GM21423 (cell line): ENCODE data around the gene C6orf120.
"Not testable (repeated sequence)": the region's sequence is repeated elsewhere in the genome, so short reads cannot be mapped to it uniquely, and the experiment has no call there.

Source experiments
- ATAC-seq: cut with Tn5 transposase; IDR thresholded peaks from one replicate; pipeline ENCODE4 v1.9.1; 2021; ENCODE audit warnings: mild to moderate bottlenecking, moderate library complexity; ENCODE audit not compliant: unreplicated experiment

C6orf120 gene

GRCh38 chr6:169677096-169677495, 24.8 kb upstream of the C6orf120 start:
- no peak for ATAC-seq

- ATAC-seq, result no peak
Observed at GRCh38 chr6:169678342-169678741, 23.6 kb upstream of the C6orf120 start.

GRCh38 chr6:169684056-169684455, 17.9 kb upstream of the C6orf120 start:
- no peak for ATAC-seq

GRCh38 chr6:169685860-169686259, 16.1 kb upstream of the C6orf120 start:
- no peak for ATAC-seq

- no peak for ATAC-seq
Observed at GRCh38 chr6:169689287-169689686, 12.6 kb upstream of the C6orf120 start.

- ATAC-seq, result no peak
Observed at GRCh38 chr6:169691260-169691659, 10.7 kb upstream of the C6orf120 start.

GRCh38 chr6:169692516-169692915, 9.4 kb upstream of the C6orf120 start:
- ATAC-seq, result no peak

- ATAC-seq, result no peak
Observed at GRCh38 chr6:169695131-169695530, 6.8 kb upstream of the C6orf120 start.

- ATAC-seq, result not testable (repeated sequence)
Observed at GRCh38 chr6:169697115-169697514, 4.8 kb upstream of the C6orf120 start.

- ATAC-seq, result no peak
Observed at GRCh38 chr6:169700296-169700695, 1.6 kb upstream of the C6orf120 start.

GRCh38 chr6:169701311-169701953, 494 bp upstream of the C6orf120 start:
- peak; percentile 2 for ATAC-seq

GRCh38 chr6:169702840-169703246, 917 bp downstream of the C6orf120 start:
- ATAC-seq, result peak; percentile 16

- ATAC-seq, result no peak
Observed at GRCh38 chr6:169707772-169708171, 5.8 kb downstream of the C6orf120 start.

GRCh38 chr6:169709293-169709692, 7.4 kb downstream of the C6orf120 start:
- ATAC-seq, result no peak

GRCh38 chr6:169710009-169710408, 8.1 kb downstream of the C6orf120 start:
- no peak for ATAC-seq

GRCh38 chr6:169714178-169714577, 12.3 kb downstream of the C6orf120 start:
- no peak for ATAC-seq

- no peak for ATAC-seq
Observed at GRCh38 chr6:169714595-169714994, 12.7 kb downstream of the C6orf120 start.

- no peak for ATAC-seq
Observed at GRCh38 chr6:169719117-169719516, 17.2 kb downstream of the C6orf120 start.

- ATAC-seq, result no peak
Observed at GRCh38 chr6:169720207-169720855, 18.4 kb downstream of the C6orf120 start.

GRCh38 chr6:169722362-169723199, 20.7 kb downstream of the C6orf120 start:
- ATAC-seq, result peak; percentile 19

- peak; percentile 34 for ATAC-seq
Observed at GRCh38 chr6:169723200-169723909, 21.4 kb downstream of the C6orf120 start.
